ENCODE measurements around the gene MYLIP. TPM values are rescaled to one million over a fixed set of nuclear protein-coding genes. Genes with fewer than 3 reads are reported as not detected.

Gene MYLIP
- total RNA-seq, 1 experiment from 2014 or later, result 50.0 TPM

GRCh38 chr6:16158943-16159557 is 30.2 kb downstream of the MYLIP start:
- Mint-ChIP-seq H3K4me3 (no peak overlapping the region), H3K27ac (no peak overlapping the region), H3K4me1 (no peaks in the 10 kb centered on the region), H3K27me3 (ENCODE audit: low read depth) (no peaks in the 10 kb centered on the region), H3K9me3 (0 out of 2 replicates have a peak, but pooled peaks cover 8% of the 10 kb centered on the region), H3K36me3 (no peaks in the 10 kb centered on the region; the same call in 1 of the 2 replicates)
- ChIA-PET CTCF (interaction anchor here (1.5 to 1.6 kb wide), 2 partner anchors 10 to 25 kb away, joined by 3 to 5 read pairs; no protein-coding TSS in a partner anchor), POLR2A (no interaction called here)
- TF ChIP-seq ESRRA (CRISPR knock-in tag; IDR thresholded peaks at IDR 0.05; ENCODE audit: borderline replicate concordance) (no peak), HMGA2 (CRISPR knock-in tag; IDR thresholded peaks at IDR 0.05) (no peak), STAT6 (CRISPR knock-in tag; conservative IDR thresholded peaks at IDR 0.05; ENCODE audit: low read depth) (no peak), NR3C1 (CRISPR knock-in tag; conservative IDR thresholded peaks at IDR 0.05; ENCODE audit: low read depth) (no peak), MLX (CRISPR knock-in tag; IDR thresholded peaks at IDR 0.05) (no peak)
- no peak for ATAC-seq
- no peak for DNase-seq (ENCODE audit: low spot score)

- Mint-ChIP-seq H3K27ac (no peak overlapping the region), H3K4me3 (no peak overlapping the region), H3K4me1 (no peaks in the 10 kb centered on the region), H3K36me3 (no peaks in the 10 kb centered on the region), H3K27me3 (ENCODE audit: low read depth) (no peaks in the 10 kb centered on the region), H3K9me3 (0 out of 2 replicates have a peak, but pooled peaks cover 8% of the 10 kb centered on the region)
- CTCF ChIA-PET, result no interaction called here
- POLR2A ChIA-PET, result no interaction called here
- DNase-seq (ENCODE audit: low spot score) (no peak), ATAC-seq (no peak)
- TF ChIP-seq IRF1 (CRISPR knock-in tag; IDR thresholded peaks at IDR 0.05) (no peak), TCF7 (CRISPR knock-in tag; IDR thresholded peaks at IDR 0.05; ENCODE audit: low read depth) (no peak), ZNF281 (CRISPR knock-in tag; IDR thresholded peaks at IDR 0.05) (no peak), SMAD4 (CRISPR knock-in tag; IDR thresholded peaks at IDR 0.05) (no peak), AFF4 (CRISPR knock-in tag; IDR thresholded peaks at IDR 0.05; ENCODE audit: borderline replicate concordance) (no peak), NR2C2 (CRISPR knock-in tag; IDR thresholded peaks at IDR 0.05) (no peak), JUN (CRISPR knock-in tag; IDR thresholded peaks at IDR 0.05) (no peak), E2F1 (CRISPR knock-in tag; IDR thresholded peaks at IDR 0.05) (no peak), TP53 (CRISPR knock-in tag; IDR thresholded peaks at IDR 0.05) (no peak)
Observed at GRCh38 chr6:16160794-16161193, 31.9 kb downstream of the MYLIP start.
